ENCODE data around the gene OBSCN. TPM values are rescaled to one million over a fixed set of nuclear protein-coding genes. Genes with fewer than 3 reads are reported as not detected.

The OBSCN gene
- total and polyA plus RNA-seq, 7 donors: 0.92 to 21.0 (median 13.1) TPM

DNA sequence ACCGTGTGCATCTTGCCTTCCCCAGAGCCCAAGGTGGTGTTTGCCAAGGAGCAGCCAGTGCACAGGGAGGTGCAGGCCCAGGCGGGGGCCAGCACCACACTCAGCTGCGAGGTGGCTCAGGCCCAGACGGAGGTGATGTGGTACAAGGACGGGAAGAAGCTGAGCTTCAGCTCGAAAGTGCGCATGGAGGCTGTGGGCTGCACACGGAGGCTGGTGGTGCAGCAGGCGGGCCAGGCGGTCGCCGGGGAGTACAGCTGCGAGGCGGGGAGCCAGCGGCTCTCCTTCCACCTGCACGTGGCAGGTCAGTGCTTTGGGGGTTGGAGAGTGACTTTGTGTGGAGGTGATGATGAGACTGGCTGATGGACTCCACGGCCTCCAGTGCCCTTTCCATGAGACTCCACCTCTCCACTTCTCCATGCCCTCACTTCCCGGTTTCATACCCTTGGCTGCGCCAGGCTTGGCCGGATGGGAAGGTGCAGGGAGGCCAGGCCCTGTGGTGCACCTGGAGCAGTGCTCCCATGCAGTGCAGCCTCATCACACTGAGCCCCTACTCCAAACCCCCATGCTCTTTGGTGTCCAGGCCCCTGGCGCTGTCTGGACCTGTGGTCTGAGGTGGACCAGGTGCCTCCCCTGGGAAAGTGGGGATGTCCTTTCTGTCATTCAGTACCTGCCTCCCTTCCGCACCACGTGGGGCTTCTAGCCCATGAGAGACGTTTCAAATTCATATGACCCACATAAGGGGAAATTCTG is 49.0 kb downstream of the OBSCN start:
- H3K4me3 ChIP-seq: no peak overlapping the region
- 95% methylated on average over 24 of the region's 24 CpGs for WGBS, 2 donors
- no peak overlapping the region for H3K27ac ChIP-seq
- no peak for TF ChIP-seq POLR2AphosphoS5 (IDR thresholded peaks at IDR 0.05)
- TF ChIP-seq, protein P1, sequence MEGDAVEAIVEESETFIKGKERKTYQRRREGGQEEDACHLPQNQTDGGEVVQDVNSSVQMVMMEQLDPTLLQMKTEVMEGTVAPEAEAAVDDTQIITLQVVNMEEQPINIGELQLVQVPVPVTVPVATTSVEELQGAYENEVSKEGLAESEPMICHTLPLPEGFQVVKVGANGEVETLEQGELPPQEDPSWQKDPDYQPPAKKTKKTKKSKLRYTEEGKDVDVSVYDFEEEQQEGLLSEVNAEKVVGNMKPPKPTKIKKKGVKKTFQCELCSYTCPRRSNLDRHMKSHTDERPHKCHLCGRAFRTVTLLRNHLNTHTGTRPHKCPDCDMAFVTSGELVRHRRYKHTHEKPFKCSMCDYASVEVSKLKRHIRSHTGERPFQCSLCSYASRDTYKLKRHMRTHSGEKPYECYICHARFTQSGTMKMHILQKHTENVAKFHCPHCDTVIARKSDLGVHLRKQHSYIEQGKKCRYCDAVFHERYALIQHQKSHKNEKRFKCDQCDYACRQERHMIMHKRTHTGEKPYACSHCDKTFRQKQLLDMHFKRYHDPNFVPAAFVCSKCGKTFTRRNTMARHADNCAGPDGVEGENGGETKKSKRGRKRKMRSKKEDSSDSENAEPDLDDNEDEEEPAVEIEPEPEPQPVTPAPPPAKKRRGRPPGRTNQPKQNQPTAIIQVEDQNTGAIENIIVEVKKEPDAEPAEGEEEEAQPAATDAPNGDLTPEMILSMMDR (IDR thresholded peaks at IDR 0.05): no peak
- no peak for TF ChIP-seq POLR2A (IDR thresholded peaks at IDR 0.05)
- TF ChIP-seq EP300 (IDR thresholded peaks at IDR 0.05): no peak
- DNase-seq: no peak
- no peaks in the 10 kb centered on the region for H3K27me3 ChIP-seq
- H3K36me3 ChIP-seq: no peaks in the 10 kb centered on the region
- no peaks in the 10 kb centered on the region for H3K9me3 ChIP-seq
- intact Hi-C loops (cut with DNase I): no loop called here
- no peaks in the 10 kb centered on the region for H3K4me1 ChIP-seq

DNA sequence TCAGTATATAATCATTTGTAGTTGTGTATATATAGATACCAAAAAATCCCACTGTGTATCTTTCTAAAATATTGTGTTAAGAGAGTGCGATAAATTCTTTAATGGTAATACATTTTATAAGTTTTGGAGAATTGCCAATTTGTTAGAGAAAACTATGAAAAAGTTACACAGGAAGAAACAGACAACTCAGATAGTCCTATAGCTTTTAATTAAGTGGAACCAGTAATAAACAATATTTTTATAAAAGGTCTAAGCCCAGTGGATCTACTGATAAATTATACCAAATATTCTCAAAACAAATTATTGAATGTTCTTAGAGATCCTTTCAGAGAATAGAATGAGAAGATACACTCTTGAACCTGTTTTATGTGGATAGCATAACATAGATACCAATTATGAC is 50.6 kb downstream of the OBSCN start:
- Histone ChIP-seq H3K4me1 (no peaks in the 10 kb centered on the region), H3K4me3 (no peak overlapping the region), H3K27me3 (no peaks in the 10 kb centered on the region), H3K9me3 (no peaks in the 10 kb centered on the region), H3K27ac (no peak overlapping the region), H3K36me3 (no peaks in the 10 kb centered on the region)
- intact Hi-C loops (cut with DNase I): no loop called here
- WGBS, 2 donors: 96 to 99% methylated on average over 1 of the region's 1 CpG
- TF ChIP-seq, protein P1 (IDR thresholded peaks at IDR 0.05): no peak
- no peak for TF ChIP-seq POLR2A (IDR thresholded peaks at IDR 0.05)
- no peak for DNase-seq

DNA sequence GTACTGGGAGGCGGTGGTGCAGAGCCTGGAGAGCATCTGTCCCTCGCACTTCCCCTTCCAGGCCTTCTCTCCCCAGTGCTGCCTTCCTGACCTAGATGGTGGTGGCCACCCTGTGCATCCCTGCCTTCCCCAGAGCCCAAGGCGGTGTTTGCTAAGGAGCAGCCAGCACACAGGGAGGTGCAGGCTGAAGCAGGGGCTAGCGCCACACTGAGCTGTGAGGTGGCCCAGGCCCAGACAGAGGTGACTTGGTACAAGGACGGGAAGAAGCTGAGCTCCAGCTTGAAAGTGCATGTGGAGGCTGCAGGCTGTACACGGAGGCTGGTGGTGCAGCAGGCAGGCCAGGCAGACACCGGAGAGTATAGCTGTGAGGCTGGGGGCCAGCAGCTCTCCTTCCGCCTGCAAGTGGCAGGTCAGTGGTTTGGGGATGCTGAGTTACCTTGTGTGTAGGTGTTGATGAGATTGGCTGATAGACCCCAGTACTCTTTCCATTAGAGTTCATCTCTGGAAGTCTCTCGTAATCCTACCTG is 51.6 kb downstream of the OBSCN start:
- intact Hi-C loops (cut with DNase I): no loop called here
- no peaks in the 10 kb centered on the region for H3K27me3 ChIP-seq
- H3K36me3 ChIP-seq: no peaks in the 10 kb centered on the region
- 93 to 97% methylated on average over 9 of the region's 9 CpGs for WGBS, 2 donors
- no peak for DNase-seq
- H3K9me3 ChIP-seq: no peaks in the 10 kb centered on the region
- no peak overlapping the region for H3K27ac ChIP-seq
- H3K4me1 ChIP-seq: no peaks in the 10 kb centered on the region
- TF ChIP-seq EP300 (IDR thresholded peaks at IDR 0.05) (no peak), POLR2AphosphoS5 (IDR thresholded peaks at IDR 0.05) (no peak), POLR2A (IDR thresholded peaks at IDR 0.05) (no peak)
- TF ChIP-seq, protein P1 (IDR thresholded peaks at IDR 0.05): no peak
- no peak overlapping the region for H3K4me3 ChIP-seq

DNA sequence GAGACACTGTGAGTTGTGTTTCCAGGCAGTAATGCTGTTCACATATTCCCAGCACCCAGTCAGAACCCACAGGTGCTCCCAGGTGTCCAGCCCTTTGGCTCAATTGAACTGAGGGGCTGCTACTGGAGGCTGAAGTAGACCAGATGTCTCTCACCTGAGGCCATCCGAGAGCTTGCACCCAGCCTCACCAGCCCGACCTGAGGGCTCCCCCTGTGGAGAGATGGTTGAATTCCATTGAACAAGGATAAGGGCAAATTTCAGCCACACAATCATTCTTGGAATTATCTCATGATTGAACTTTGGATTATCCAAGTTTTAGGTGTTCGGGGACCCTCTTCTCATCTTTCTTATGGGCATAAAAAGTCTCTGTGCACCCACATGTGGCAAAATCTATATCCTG is 52.1 kb downstream of the OBSCN start:
- Histone ChIP-seq H3K9me3 (no peaks in the 10 kb centered on the region), H3K4me1 (no peaks in the 10 kb centered on the region), H3K36me3 (no peaks in the 10 kb centered on the region), H3K4me3 (no peak overlapping the region), H3K27me3 (no peaks in the 10 kb centered on the region), H3K27ac (no peak overlapping the region)
- intact Hi-C loops (cut with DNase I): no loop called here
- 73 to 85% methylated on average over 3 of the region's 3 CpGs for WGBS, 2 donors
- TF ChIP-seq POLR2AphosphoS5 (IDR thresholded peaks at IDR 0.05): no peak
- no peak for DNase-seq

DNA sequence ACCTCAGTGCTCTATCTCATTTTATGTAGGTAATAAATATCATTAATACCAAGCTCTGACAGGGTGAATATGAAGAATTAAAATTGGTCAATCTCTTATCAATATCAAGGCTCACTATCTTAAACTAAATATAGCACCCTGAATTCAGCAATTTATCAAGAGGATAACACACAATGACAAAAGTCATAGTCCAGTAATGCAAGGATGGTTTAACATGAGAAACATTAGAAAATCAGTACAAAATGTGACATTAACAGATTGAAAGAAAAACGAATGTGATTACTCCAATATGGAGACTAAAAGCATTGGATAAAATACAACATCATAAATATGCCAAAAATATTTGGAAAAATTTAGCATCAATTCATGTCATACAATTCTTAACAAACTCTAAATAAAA is 53.9 kb downstream of the OBSCN start:
- intact Hi-C loops (cut with DNase I): no loop called here
- no peak overlapping the region for H3K4me3 ChIP-seq
- no peaks in the 10 kb centered on the region for H3K4me1 ChIP-seq
- WGBS, 2 donors: 66 to 86% methylated on average over 1 of the region's 1 CpG
- no peak overlapping the region for H3K27ac ChIP-seq
- H3K27me3 ChIP-seq: no peaks in the 10 kb centered on the region
- TF ChIP-seq POLR2A (IDR thresholded peaks at IDR 0.05): no peak
- H3K36me3 ChIP-seq: no peaks in the 10 kb centered on the region
- DNase-seq: no peak
- no peaks in the 10 kb centered on the region for H3K9me3 ChIP-seq

DNA sequence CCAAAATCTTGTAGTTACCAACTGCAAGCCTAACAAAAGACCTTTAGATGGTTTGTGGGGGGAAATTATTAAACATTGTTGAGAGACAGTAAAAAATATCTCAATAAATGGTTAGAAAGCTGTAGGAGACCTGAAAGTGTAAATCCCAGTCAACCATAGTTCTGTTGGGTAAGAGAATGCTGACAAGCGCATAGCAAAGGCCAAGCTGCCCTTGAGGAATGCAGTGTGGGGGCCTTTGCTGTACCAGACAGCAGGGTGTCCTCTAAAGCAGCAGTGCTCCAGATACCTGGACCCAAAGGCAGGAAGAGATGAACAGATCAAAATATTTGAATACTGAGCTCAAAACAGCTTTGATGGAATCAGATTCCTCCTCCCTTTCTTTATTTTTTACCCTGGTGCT is 54.6 kb downstream of the OBSCN start:
- 96 to 99% methylated on average over 1 of the region's 1 CpG for WGBS, 2 donors
- H3K27me3 ChIP-seq: no peaks in the 10 kb centered on the region
- H3K27ac ChIP-seq: no peak overlapping the region
- peaks cover 0 to 3% (median 0%) of the 10 kb centered on the region in 4 donors for H3K36me3 ChIP-seq
- H3K4me3 ChIP-seq: no peak overlapping the region
- no peaks in the 10 kb centered on the region for H3K4me1 ChIP-seq
- no peak for DNase-seq
- intact Hi-C loops (cut with DNase I): no loop called here
- no peaks in the 10 kb centered on the region for H3K9me3 ChIP-seq
- TF ChIP-seq POLR2AphosphoS5 (IDR thresholded peaks at IDR 0.05): no peak
- TF ChIP-seq, protein P1 (IDR thresholded peaks at IDR 0.05): no peak
- no peak for TF ChIP-seq EP300 (IDR thresholded peaks at IDR 0.05)
- no peak for TF ChIP-seq POLR2A (IDR thresholded peaks at IDR 0.05)

Data from sigmoid colon (tissue), 7 donors.